OCI-LY7 (cell line): ENCODE data around the gene IFNGR1. TPM values are rescaled to one million over a fixed set of nuclear protein-coding genes. Genes with fewer than 3 reads are reported as not detected.

ENCODE experiments used
- Bru-seq: library from RNA; stranded (reverse); fragments of 400-500 nt; gene quantifications from one replicate; lab custom pipeline; 2021; lab: Mats Ljungman, UMichigan
- BruChase-seq, 2 experiments: library from RNA; stranded (reverse); fragments of 400-500 nt; gene quantifications; one replicate each; lab custom pipeline; 2021; lab: Mats Ljungman, UMichigan
- BruUV-seq: library from RNA; stranded (reverse); fragments of 400-500 nt; replicated peaks from 2 replicates; lab custom pipeline; 2021; lab: Mats Ljungman, UMichigan
- CTCF ChIA-PET: fragments of 300-600 bp; sonication (Branson Sonifier 250); formaldehyde crosslinking; loops from one replicate; lab custom pipeline; 2022; ENCODE audit warnings: antibody characterized with exemption; ENCODE audit not compliant: unreplicated experiment; lab: Charles Lee
- POLR2A ChIA-PET: fragments of 300-600 bp; sonication (Branson Sonifier 250); formaldehyde crosslinking; loops from one replicate; lab custom pipeline; 2022; ENCODE audit warnings: antibody characterized with exemption; lab: Charles Lee
- DNase-seq: peaks from one replicate; pipeline ENCODE4 v3.0.0-alpha.2; 2015; ENCODE audit warnings: low spot score
- H2AFZ ChIP-seq: fragments of 200-600 bp; sonication (generic), shearing (Covaris generic); 2 replicates; pipeline ENCODE4 v1.6.1; 2014; ENCODE audit warnings: mild to moderate bottlenecking, antibody characterized with exemption, low read length, moderate library complexity
- H3K27ac ChIP-seq: fragments of 200-600 bp; sonication (generic); 2 replicates; pipeline ENCODE4 v1.5.1; 2014; ENCODE audit warnings: mixed run types, low read depth, mild to moderate bottlenecking, moderate library complexity, low read length, inconsistent platforms; ENCODE audit not compliant: poor library complexity, severe bottlenecking
- H3K36me3 ChIP-seq: fragments of 200-600 bp; sonication (generic); 2 replicates; pipeline ENCODE4 v1.6.1; 2014; ENCODE audit warnings: mild to moderate bottlenecking, antibody characterized with exemption, low read length, moderate library complexity, mixed read lengths; ENCODE audit not compliant: insufficient read depth
- H3K4me1 ChIP-seq: fragments of 200-600 bp; sonication (generic); 2 replicates; pipeline ENCODE4 v1.5.1; 2014; ENCODE audit warnings: mild to moderate bottlenecking, low read length; ENCODE audit not compliant: insufficient read depth, poor library complexity, severe bottlenecking
- H3K4me2 ChIP-seq: fragments of 200-600 bp; sonication (generic); 2 replicates; pipeline ENCODE4 v1.6.1; 2014; ENCODE audit warnings: mild to moderate bottlenecking, low read length
- H3K4me3 ChIP-seq: fragments of 200-600 bp; sonication (generic); 2 replicates; pipeline ENCODE4 v1.5.1; 2014; ENCODE audit warnings: mild to moderate bottlenecking, low read depth, low read length; ENCODE audit not compliant: poor library complexity, severe bottlenecking
- H3K79me2 ChIP-seq: fragments of 200-600 bp; sonication (generic); 2 replicates; pipeline ENCODE4 v1.6.1; 2016; ENCODE audit warnings: low read depth, mild to moderate bottlenecking, low read length, moderate library complexity, mixed read lengths; ENCODE audit not compliant: insufficient read depth
- H3K9me2 ChIP-seq: fragments of 200-600 bp; sonication (generic); 2 replicates; pipeline ENCODE4 v1.6.1; 2016; ENCODE audit warnings: mild to moderate bottlenecking, low read length, mixed read lengths; ENCODE audit not compliant: insufficient read depth
- H3K9me3 ChIP-seq: fragments of 200-600 bp; sonication (generic); 2 replicates; pipeline ENCODE4 v1.6.1; 2014; ENCODE audit warnings: mild to moderate bottlenecking, mixed run types, low read length, mixed read lengths
- H4K20me1 ChIP-seq: fragments of 200-600 bp; sonication (generic); 2 replicates; pipeline ENCODE4 v1.6.1; 2014; ENCODE audit warnings: mild to moderate bottlenecking, antibody characterized with exemption, low read length, moderate library complexity, mixed read lengths; ENCODE audit not compliant: insufficient read depth
- CTCF ChIP-seq: fragments of 200-600 bp; sonication (generic); conservative IDR thresholded peaks from 2 replicates; pipeline ENCODE4 v1.5.1; 2014; ENCODE audit warnings: mild to moderate bottlenecking, antibody characterized with exemption, low read length, moderate library complexity, mixed read lengths
- EZH2phosphoT487 ChIP-seq: fragments of 200-600 bp; sonication (generic); IDR thresholded peaks from 2 replicates; pipeline ENCODE4 v1.6.1; 2018; ENCODE audit warnings: low read depth, borderline replicate concordance, mild to moderate bottlenecking, mixed run types, antibody characterized with exemption, low read length, moderate library complexity, mixed read lengths
- intact Hi-C: fragments of 100-400 bp; cut with micrococcal nuclease; formaldehyde crosslinking; loops from one replicate; pipeline ENCODE4 v1.10.0; 2022; ENCODE audit not compliant: unreplicated experiment
- long read RNA-seq: library from polyadenylated mRNA; stranded (forward); transcript quantifications from one replicate; pipeline ENCODE4 v2.0.0, GENCODE V29; 2022
- total RNA-seq, 2 experiments: library from RNA; depleted of rRNA in 1 of 2; stranded (reverse); fragments of >200 nt in 1 of 2; shearing (Covaris generic) in 1 of 2; gene quantifications; 2 replicates each; pipeline ENCODE4 v1.2.3, GENCODE V29; 2014 to 2022

The IFNGR1 gene
- total RNA-seq (2014; rRNA removed; shearing (Covaris generic)) (23.2 and 25.6 TPM in 2 replicates), total RNA-seq (2022) (22.8 and 23.6 TPM in 2 replicates), Bru-seq, nascent RNA (percentile 79 among the genes with signal in this experiment), BruChase-seq, experiment 1, labeled RNA remaining after a 6-hour chase (percentile 58 among the genes with signal in this experiment), BruChase-seq, experiment 2, labeled RNA remaining after a 2-hour chase (percentile 74 among the genes with signal in this experiment)
- long read RNA-seq, transcript IFNGR1-201 (7 exons, 2,139 nt), result major isoform, 60 of 65 reads
- long read RNA-seq, partial matches to known transcripts, result 0 of 65 reads
- long read RNA-seq, other reads (novel, unspliced or antisense), result 5 of 65 reads

GRCh38 chr6:137218917-137219663 is at the start of gene IFNGR1:
Gene IFNGR1 (minus strand): TSS chr6:137219385. CDS start chr6:137219327, 58 bp downstream.
- H3K36me3 ChIP-seq, result peaks cover 22% of the 10 kb centered on the region
- no peaks in the 10 kb centered on the region; the same call in 1 of the 2 replicates for H3K9me3 ChIP-seq
- CTCF ChIA-PET, result no interaction called here
- peak within 1 kb of the TSS; percentile 90 for H3K4me3 ChIP-seq
- intact Hi-C loops, result loop anchor here (2.0 kb wide), 2 partner anchors 116 to 124 kb away; no protein-coding TSS in a partner anchor
- BruUV-seq, result no TSS peak
- no peaks in the 10 kb centered on the region for H3K9me2 ChIP-seq
- peak within 1 kb of the TSS; percentile 94 for H3K4me2 ChIP-seq
- peaks cover 50% of the 10 kb centered on the region for H3K79me2 ChIP-seq
- H3K27ac ChIP-seq, result peak within 1 kb of the TSS; percentile 59
- POLR2A ChIA-PET, result interaction anchor here (1.2 to 1.5 kb wide), 3 partner anchors 10 to 14 kb away, joined by 4 to 7 read pairs (median 5); no protein-coding TSS in a partner anchor
- DNase-seq, result peak; percentile 93
- peaks cover 69% of the 10 kb centered on the region for H3K4me1 ChIP-seq
- H4K20me1 ChIP-seq, result peaks cover 6% of the 10 kb centered on the region; the same call in 1 of the 2 replicates
- TF ChIP-seq EZH2phosphoT487 (no peak), CTCF (no peak)
- H2AFZ ChIP-seq, result peak within 1 kb of the TSS; percentile 71; the same call in 1 of the 2 replicates

- Histone ChIP-seq H2AFZ (no peak overlapping the region), H3K4me3 (no peak overlapping the region), H3K27ac (no peak overlapping the region), H3K79me2 (no peaks in the 10 kb centered on the region), H3K9me2 (no peaks in the 10 kb centered on the region), H3K36me3 (no peaks in the 10 kb centered on the region), H3K4me2 (no peak overlapping the region), H4K20me1 (no peaks in the 10 kb centered on the region), H3K4me1 (no peaks in the 10 kb centered on the region), H3K9me3 (no peaks in the 10 kb centered on the region)
- ChIA-PET CTCF (no interaction called here), POLR2A (interaction anchor here (0.7 to 1.1 kb wide), 2 partner anchors 24 to 174 kb away, joined by 3 to 4 read pairs; no protein-coding TSS in a partner anchor)
- intact Hi-C loops, result no loop called here
- no peak for DNase-seq
- BruUV-seq, result no TSS peak
- TF ChIP-seq CTCF (no peak), EZH2phosphoT487 (no peak)
Measured at GRCh38 chr6:137268911-137269310, 49.7 kb upstream of the IFNGR1 start.
